GM23338 (cell line): ENCODE measurements around the gene GRIK4. TPM values are rescaled to one million over a fixed set of nuclear protein-coding genes. Genes with fewer than 3 reads are reported as not detected.

Experiments used
- ATAC-seq: fragments of 200-7000 bp; cut with Tn5 transposase; 3 replicates; pipeline ENCODE4 v1.9.1; 2020
- DNase-seq: peaks from one replicate; pipeline ENCODE4 v3.0.0-alpha.2; 2015; ENCODE audit warnings: low spot score
- H2AFZ ChIP-seq: fragments of 200-600 bp; sonication (generic); 2 replicates; pipeline ENCODE4 v1.8.0; 2016; ENCODE audit warnings: antibody characterized with exemption, mild to moderate bottlenecking, moderate library complexity
- H3F3A ChIP-seq: fragments of 200-600 bp; sonication (generic); replicated peaks from 2 replicates; pipeline ENCODE4 v1.8.0; 2017; ENCODE audit warnings: antibody characterized with exemption, mixed run types, low read depth
- H3K27ac ChIP-seq: fragments of 200-600 bp; sonication (generic); 2 replicates; pipeline ENCODE4 v1.6.1; 2016; ENCODE audit warnings: low read depth
- H3K27me3 ChIP-seq: fragments of 200-600 bp; sonication (generic); 2 replicates; pipeline ENCODE4 v1.8.0; 2016; ENCODE audit warnings: mild to moderate bottlenecking, mixed run types, moderate library complexity; ENCODE audit not compliant: insufficient read depth
- H3K36me3 ChIP-seq: fragments of 200-600 bp; sonication (generic); 2 replicates; pipeline ENCODE4 v1.8.0; 2016; ENCODE audit warnings: mild to moderate bottlenecking; ENCODE audit not compliant: insufficient read depth
- H3K4me1 ChIP-seq: fragments of 200-600 bp; sonication (generic); 2 replicates; pipeline ENCODE4 v1.8.0; 2016; ENCODE audit warnings: mild to moderate bottlenecking, moderate library complexity; ENCODE audit not compliant: insufficient read depth
- H3K4me2 ChIP-seq: fragments of 200-600 bp; sonication (generic); 2 replicates; pipeline ENCODE4 v1.7.1; 2017; ENCODE audit warnings: mixed run types
- H3K4me3 ChIP-seq: fragments of 200-600 bp; sonication (generic); 2 replicates; pipeline ENCODE4 v1.6.1; 2016; ENCODE audit warnings: mixed run types
- H3K79me2 ChIP-seq: fragments of 200-600 bp; sonication (generic); replicated peaks from 2 replicates; pipeline ENCODE4 v1.8.0; 2017; ENCODE audit warnings: mild to moderate bottlenecking; ENCODE audit not compliant: insufficient read depth
- H3K9me2 ChIP-seq: fragments of 200-600 bp; sonication (generic); 2 replicates; pipeline ENCODE4 v1.8.0; 2017; ENCODE audit not compliant: insufficient read depth
- H4K20me1 ChIP-seq: fragments of 200-600 bp; sonication (generic); replicated peaks from 2 replicates; pipeline ENCODE4 v1.8.0; 2017; ENCODE audit warnings: mild to moderate bottlenecking; ENCODE audit not compliant: insufficient read depth
- H3K27ac Mint-ChIP-seq: 2 replicates; pipeline ENCODE4 v1.8.0; 2020; ENCODE audit warnings: inconsistent platforms, mild to moderate bottlenecking, moderate library complexity, mixed read lengths
- H3K27me3 Mint-ChIP-seq: 3 replicates; pipeline ENCODE4 v1.8.0; 2022; ENCODE audit warnings: low read depth, mild to moderate bottlenecking, moderate library complexity, mixed read lengths, inconsistent platforms; ENCODE audit not compliant: insufficient read depth, poor library complexity
- H3K36me3 Mint-ChIP-seq: 3 replicates; pipeline ENCODE4 v1.8.0; 2021; ENCODE audit warnings: low read depth, mild to moderate bottlenecking, inconsistent platforms, moderate library complexity, mixed read lengths
- H3K4me1 Mint-ChIP-seq: 3 replicates; pipeline ENCODE4 v1.8.0; 2020; ENCODE audit warnings: mild to moderate bottlenecking, inconsistent platforms, mixed read lengths
- H3K4me3 Mint-ChIP-seq: 3 replicates; pipeline ENCODE4 v1.8.0; 2021; ENCODE audit warnings: moderate library complexity, mild to moderate bottlenecking, inconsistent platforms, mixed read lengths
- H3K9me3 Mint-ChIP-seq: 3 replicates; pipeline ENCODE4 v1.8.0; 2020; ENCODE audit warnings: moderate library complexity, mild to moderate bottlenecking, inconsistent platforms, mixed read lengths
- CREB1 ChIP-seq: fragments of 250-450 bp; sonication (Bioruptor Pico); IDR thresholded peaks from 2 replicates; pipeline ENCODE4 v1.5.0; 2020; ENCODE audit warnings: low read depth, mild to moderate bottlenecking, moderate library complexity
- EZH2 ChIP-seq: fragments of 200-600 bp; sonication (generic); IDR thresholded peaks from one replicate; pipeline ENCODE4 v1.8.0; 2017; ENCODE audit warnings: antibody characterized with exemption, mild to moderate bottlenecking, low read depth; ENCODE audit not compliant: unreplicated experiment
- EZH2phosphoT487 ChIP-seq: fragments of 200-600 bp; sonication (generic); IDR thresholded peaks from one replicate; pipeline ENCODE4 v1.8.1; 2018; ENCODE audit warnings: antibody characterized with exemption; ENCODE audit not compliant: unreplicated experiment
- JUNB ChIP-seq: IDR thresholded peaks from one replicate; pipeline ENCODE4 v1.6.1; 2016; ENCODE audit warnings: antibody characterized with exemption; ENCODE audit not compliant: unreplicated experiment
- POLR2AphosphoS5 ChIP-seq: IDR thresholded peaks from 2 replicates; pipeline ENCODE4 v1.6.1; 2016; ENCODE audit warnings: antibody characterized with exemption, low read depth
- STAT1 ChIP-seq: IDR thresholded peaks from one replicate; pipeline ENCODE4 v1.6.1; 2016; ENCODE audit warnings: antibody characterized with exemption; ENCODE audit not compliant: unreplicated experiment
- ZNF331 ChIP-seq: fragments of 250-450 bp; sonication (Bioruptor Pico); IDR thresholded peaks from 2 replicates; pipeline ENCODE4 v1.5.0; 2020; ENCODE audit warnings: low read depth, mild to moderate bottlenecking, moderate library complexity
- polyA plus RNA-seq: library from polyadenylated mRNA; unstranded; fragments of >200 nt; fragmentation: Nextera tagmentation; extraction: Ambion mirVana; gene quantifications from 2 replicates; pipeline ENCODE4 v1.2.1, GENCODE V29; 2016
- total RNA-seq: library from RNA; depleted of rRNA; stranded (reverse); fragments of >200 nt; shearing (Covaris generic); gene quantifications from 2 replicates; pipeline ENCODE4 v1.2.3, GENCODE V29; 2014
- TF ChIP-seq, protein P1 (sequence below): IDR thresholded peaks from one replicate; pipeline ENCODE4 v1.6.1; 2018; ENCODE audit warnings: antibody characterized with exemption; ENCODE audit not compliant: unreplicated experiment
- TF ChIP-seq, protein P2 (sequence below): IDR thresholded peaks from 2 replicates; pipeline ENCODE4 v1.6.1; 2016; ENCODE audit warnings: antibody characterized with exemption
- TF ChIP-seq, protein P3 (sequence below), 2 experiments: fragments of 200-600 bp in 1 of 2; sonication (generic) in 1 of 2; conservative IDR thresholded peaks; 2 replicates each; pipeline versions ENCODE4 v1.5.1 to v1.6.1; 2016 to 2017; ENCODE audit warnings: antibody characterized with exemption in 2 of 2, low read depth in 2 of 2, mild to moderate bottlenecking in 2 of 2, moderate library complexity in 1 of 2

GRIK4 gene
- total and polyA plus RNA-seq, 2 experiments from 2014 or later: 0.63 to 2.2 TPM

DNA sequence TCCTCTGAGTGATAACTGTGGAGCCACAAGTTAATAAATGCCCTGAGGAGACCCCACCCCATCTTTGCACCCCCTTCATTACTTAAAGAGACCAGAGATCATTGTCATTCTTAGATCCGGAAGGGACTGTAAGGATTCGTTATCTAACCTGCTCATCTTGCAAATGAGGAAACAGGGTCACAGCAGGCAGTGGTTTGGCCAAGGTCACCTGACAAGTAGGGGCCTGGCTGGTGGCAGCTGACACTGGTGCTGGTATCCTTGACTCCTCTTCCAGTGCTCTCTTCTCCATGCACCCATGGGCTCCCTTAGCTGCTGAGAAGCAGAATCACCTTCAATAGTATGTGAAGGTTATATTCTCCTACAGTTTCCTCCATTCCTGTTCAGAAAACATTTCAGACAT lies 151.6 kb downstream of the GRIK4 start (continued):
- TF ChIP-seq, protein P1, sequence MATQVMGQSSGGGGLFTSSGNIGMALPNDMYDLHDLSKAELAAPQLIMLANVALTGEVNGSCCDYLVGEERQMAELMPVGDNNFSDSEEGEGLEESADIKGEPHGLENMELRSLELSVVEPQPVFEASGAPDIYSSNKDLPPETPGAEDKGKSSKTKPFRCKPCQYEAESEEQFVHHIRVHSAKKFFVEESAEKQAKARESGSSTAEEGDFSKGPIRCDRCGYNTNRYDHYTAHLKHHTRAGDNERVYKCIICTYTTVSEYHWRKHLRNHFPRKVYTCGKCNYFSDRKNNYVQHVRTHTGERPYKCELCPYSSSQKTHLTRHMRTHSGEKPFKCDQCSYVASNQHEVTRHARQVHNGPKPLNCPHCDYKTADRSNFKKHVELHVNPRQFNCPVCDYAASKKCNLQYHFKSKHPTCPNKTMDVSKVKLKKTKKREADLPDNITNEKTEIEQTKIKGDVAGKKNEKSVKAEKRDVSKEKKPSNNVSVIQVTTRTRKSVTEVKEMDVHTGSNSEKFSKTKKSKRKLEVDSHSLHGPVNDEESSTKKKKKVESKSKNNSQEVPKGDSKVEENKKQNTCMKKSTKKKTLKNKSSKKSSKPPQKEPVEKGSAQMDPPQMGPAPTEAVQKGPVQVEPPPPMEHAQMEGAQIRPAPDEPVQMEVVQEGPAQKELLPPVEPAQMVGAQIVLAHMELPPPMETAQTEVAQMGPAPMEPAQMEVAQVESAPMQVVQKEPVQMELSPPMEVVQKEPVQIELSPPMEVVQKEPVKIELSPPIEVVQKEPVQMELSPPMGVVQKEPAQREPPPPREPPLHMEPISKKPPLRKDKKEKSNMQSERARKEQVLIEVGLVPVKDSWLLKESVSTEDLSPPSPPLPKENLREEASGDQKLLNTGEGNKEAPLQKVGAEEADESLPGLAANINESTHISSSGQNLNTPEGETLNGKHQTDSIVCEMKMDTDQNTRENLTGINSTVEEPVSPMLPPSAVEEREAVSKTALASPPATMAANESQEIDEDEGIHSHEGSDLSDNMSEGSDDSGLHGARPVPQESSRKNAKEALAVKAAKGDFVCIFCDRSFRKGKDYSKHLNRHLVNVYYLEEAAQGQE: no peak

GRCh38 chr11:120666121-120666639 lies 154.6 kb downstream of the GRIK4 start:
- Mint-ChIP-seq H3K9me3 (no peaks in the 10 kb centered on the region), H3K4me1 (peaks cover 26% of the 10 kb centered on the region), H3K36me3 (no peaks in the 10 kb centered on the region), H3K4me3 (no peak overlapping the region), H3K27ac (no peak overlapping the region), H3K27me3 (peaks cover 5% of the 10 kb centered on the region)
- DNase-seq: peak; percentile 52
- Histone ChIP-seq H3K27ac (no peak overlapping the region), H3F3A (no peaks in the 10 kb centered on the region), H2AFZ (no peak overlapping the region), H3K4me2 (no peak overlapping the region), H3K79me2 (no peaks in the 10 kb centered on the region), H3K4me3 (no peak overlapping the region), H3K9me2 (no peaks in the 10 kb centered on the region), H3K4me1 (no peaks in the 10 kb centered on the region; the same call in 1 of the 2 replicates), H3K36me3 (no peaks in the 10 kb centered on the region; the same call in 1 of the 2 replicates), H3K27me3 (no peaks in the 10 kb centered on the region), H4K20me1 (peaks cover 2% of the 10 kb centered on the region; the same call in 1 of the 2 replicates)
- TF ChIP-seq, protein P2, sequence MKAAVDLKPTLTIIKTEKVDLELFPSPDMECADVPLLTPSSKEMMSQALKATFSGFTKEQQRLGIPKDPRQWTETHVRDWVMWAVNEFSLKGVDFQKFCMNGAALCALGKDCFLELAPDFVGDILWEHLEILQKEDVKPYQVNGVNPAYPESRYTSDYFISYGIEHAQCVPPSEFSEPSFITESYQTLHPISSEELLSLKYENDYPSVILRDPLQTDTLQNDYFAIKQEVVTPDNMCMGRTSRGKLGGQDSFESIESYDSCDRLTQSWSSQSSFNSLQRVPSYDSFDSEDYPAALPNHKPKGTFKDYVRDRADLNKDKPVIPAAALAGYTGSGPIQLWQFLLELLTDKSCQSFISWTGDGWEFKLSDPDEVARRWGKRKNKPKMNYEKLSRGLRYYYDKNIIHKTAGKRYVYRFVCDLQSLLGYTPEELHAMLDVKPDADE: no peak
- TF ChIP-seq JUNB: no peak
- no peak for TF ChIP-seq EZH2phosphoT487
- TF ChIP-seq STAT1: no peak
- TF ChIP-seq EZH2: no peak
- TF ChIP-seq ZNF331 (CRISPR knock-in tag): no peak
- TF ChIP-seq POLR2AphosphoS5: no peak
- TF ChIP-seq CREB1 (CRISPR knock-in tag): no peak
- TF ChIP-seq, protein P3, sequence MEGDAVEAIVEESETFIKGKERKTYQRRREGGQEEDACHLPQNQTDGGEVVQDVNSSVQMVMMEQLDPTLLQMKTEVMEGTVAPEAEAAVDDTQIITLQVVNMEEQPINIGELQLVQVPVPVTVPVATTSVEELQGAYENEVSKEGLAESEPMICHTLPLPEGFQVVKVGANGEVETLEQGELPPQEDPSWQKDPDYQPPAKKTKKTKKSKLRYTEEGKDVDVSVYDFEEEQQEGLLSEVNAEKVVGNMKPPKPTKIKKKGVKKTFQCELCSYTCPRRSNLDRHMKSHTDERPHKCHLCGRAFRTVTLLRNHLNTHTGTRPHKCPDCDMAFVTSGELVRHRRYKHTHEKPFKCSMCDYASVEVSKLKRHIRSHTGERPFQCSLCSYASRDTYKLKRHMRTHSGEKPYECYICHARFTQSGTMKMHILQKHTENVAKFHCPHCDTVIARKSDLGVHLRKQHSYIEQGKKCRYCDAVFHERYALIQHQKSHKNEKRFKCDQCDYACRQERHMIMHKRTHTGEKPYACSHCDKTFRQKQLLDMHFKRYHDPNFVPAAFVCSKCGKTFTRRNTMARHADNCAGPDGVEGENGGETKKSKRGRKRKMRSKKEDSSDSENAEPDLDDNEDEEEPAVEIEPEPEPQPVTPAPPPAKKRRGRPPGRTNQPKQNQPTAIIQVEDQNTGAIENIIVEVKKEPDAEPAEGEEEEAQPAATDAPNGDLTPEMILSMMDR (conservative IDR thresholded peaks at IDR 0.05; ENCODE audit: low read depth in 2 of 2): peak; percentile 34 to 77; a peak in 3 of 4 replicates
- ATAC-seq: peak; percentile 71
